HG03439 (cell line): ENCODE measurements around the gene TMEM237.
"Not testable (repeated sequence)": the region's sequence is repeated elsewhere in the genome, so short reads cannot be mapped to it uniquely, and the experiment has no call there.

Experiments used
- ATAC-seq: cut with Tn5 transposase; IDR thresholded peaks from one replicate; pipeline ENCODE4 v1.9.1; 2021; ENCODE audit warnings: mild to moderate bottlenecking, moderate library complexity; ENCODE audit not compliant: unreplicated experiment

TMEM237 gene, protein sequence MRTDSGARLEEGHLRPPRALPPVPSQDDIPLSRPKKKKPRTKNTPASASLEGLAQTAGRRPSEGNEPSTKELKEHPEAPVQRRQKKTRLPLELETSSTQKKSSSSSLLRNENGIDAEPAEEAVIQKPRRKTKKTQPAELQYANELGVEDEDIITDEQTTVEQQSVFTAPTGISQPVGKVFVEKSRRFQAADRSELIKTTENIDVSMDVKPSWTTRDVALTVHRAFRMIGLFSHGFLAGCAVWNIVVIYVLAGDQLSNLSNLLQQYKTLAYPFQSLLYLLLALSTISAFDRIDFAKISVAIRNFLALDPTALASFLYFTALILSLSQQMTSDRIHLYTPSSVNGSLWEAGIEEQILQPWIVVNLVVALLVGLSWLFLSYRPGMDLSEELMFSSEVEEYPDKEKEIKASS

GRCh38 chr2:201643216-201643890, at the start of gene TMEM237:
Gene TMEM237 (minus strand): TSS chr2:201643503. CDS start chr2:201643400, 103 bp downstream.
- peak; percentile 35 for ATAC-seq

- ATAC-seq, result no peak
These were observed 41.9 kb upstream of the TMEM237 start for GRCh38 chr2:201685156-201685555.

- no peak for ATAC-seq
These were observed 37.4 kb upstream of the TMEM237 start for GRCh38 chr2:201680743-201681142.

DNA sequence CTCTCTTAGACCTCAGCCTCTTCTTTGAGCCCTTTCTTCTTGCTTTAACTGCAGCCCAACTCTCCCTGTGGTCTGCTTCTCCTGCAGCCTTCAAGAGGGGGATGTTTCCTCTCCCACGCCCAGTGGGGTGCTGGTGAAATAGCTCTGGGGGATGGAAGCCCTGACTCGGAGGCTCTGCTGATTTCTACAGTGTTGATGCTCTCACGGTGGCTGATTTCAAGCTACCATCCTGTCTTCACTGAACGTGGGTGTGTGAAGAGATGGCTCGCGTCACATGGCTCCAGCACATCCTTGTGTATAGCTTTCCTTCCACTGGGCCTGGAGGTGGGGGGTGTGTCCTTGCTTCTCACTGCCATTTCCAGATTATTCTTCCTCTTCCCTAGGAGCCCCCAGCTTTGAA, 35.1 kb upstream of the TMEM237 start:
- no peak for ATAC-seq

DNA sequence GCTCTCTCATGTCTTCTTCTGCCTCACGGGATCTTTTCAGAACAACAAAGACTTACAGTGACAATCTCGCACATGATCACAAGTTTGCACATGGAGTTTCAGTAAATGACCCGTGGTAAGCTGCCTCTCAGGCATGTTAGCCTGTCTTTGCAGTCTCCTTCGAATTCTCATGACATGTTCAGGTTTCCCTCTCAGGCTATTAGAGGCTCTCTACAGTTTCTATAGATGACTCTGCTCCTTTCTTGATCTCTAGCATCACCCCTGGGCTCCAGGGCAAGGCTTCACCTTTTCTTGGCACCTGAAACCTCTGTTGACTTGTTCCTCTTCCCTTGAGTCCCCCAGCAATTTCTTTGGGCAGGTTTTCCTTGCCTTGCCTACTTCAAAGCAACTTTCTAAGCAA, 32.2 kb upstream of the TMEM237 start:
- no peak for ATAC-seq

GRCh38 chr2:201674794-201675193, 31.5 kb upstream of the TMEM237 start:
- no peak for ATAC-seq

DNA sequence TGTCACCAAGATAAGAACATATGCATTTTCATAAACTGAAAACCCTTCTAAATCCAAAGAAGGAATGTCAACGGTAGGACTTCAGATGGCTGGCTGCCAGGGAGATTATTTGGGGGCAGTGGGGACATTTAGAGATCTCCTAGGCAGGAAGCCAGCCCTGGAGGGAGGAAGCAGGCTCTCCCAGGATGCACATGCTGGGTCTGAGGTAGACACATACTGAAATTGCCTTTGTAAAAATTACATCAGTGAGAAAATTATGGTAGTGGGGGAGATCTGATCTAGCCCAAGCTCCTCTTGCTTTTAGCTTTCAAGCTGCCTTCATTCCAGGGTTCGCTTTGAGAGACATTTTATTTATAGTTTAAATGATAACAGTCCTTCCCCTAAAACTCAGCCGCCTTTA, 31.0 kb upstream of the TMEM237 start:
- no peak for ATAC-seq

DNA sequence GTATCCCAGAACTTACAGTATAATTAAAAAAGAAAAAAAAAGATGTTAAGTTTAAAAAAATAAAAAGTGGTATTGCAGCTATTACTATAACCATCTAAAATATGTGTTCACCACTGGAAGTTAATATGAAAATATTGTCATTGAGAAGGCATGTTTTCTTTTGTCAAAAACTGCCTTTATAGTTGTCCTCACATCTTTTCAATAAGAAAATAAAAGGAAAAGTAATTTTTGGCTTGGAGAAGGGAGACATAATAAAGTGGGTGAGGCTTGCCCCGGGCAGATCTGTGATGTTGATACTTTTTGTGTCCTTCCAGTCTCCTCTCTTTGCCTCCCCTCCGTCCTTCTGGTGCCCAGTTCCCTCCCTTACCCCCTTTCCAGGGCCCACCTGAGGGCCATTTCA, 30.2 kb upstream of the TMEM237 start:
- ATAC-seq, result no peak

- not testable (repeated sequence) for ATAC-seq
These were observed 27.9 kb upstream of the TMEM237 start for GRCh38 chr2:201671205-201671604.

DNA sequence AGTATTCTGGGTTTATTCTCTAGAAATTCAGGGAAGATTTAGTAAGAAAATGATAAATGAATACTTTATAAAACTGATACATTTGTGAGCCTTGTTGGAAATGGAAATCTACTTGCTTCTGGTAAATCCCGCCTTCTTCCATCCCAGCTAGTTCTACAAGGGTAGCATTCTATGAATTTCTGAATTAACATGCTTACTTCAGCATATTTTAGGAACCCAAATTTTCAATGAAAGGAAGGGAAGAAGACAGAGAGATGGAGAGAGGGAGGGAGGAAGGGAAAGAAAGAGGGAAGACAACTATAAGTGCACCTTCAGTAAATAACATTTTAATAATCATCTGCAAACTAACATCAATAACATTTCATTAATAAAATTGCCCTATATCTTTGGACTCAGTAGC, 26.6 kb upstream of the TMEM237 start:
- ATAC-seq, result no peak

- no peak for ATAC-seq
These were observed 25.2 kb upstream of the TMEM237 start for GRCh38 chr2:201668402-201668910.

DNA sequence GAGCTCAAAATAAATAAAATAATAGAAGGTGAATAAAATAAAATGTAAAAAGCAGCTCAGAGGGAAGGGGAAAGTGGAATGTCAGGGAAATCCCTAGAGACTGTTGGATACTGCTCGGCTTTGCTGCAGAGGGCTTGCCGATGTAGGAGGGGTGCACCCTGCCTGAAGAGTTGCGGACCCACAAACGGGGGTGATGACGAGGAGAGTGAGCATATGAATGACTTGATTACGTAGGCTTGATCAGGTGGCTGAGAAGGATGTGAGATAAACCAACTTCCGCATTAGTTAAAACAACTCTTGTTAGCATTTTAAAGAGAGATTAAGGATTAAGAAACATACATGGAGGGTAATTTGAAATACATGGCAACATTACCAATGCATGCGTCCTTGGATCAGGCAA, 21.0 kb upstream of the TMEM237 start:
- ATAC-seq, result no peak

DNA sequence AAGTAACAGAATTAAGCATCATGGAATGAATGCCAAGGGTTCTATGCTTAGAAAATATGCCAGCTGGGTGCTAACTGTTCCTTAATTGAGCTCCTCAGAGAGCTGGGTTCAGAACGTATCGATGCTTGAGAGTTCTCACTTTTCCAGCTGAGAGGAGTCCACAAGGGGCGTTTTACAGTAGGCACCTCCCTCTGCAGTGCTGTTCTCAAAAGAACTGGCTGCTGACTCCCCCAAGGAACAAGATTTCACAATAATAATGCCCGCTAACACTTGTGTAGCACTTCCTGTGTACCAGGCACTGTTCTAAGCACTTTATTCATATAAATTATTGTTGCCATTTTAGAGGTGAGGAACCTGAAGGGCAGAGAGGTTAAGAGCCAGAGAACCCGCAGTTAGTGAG, 18.1 kb upstream of the TMEM237 start:
- no peak for ATAC-seq

DNA sequence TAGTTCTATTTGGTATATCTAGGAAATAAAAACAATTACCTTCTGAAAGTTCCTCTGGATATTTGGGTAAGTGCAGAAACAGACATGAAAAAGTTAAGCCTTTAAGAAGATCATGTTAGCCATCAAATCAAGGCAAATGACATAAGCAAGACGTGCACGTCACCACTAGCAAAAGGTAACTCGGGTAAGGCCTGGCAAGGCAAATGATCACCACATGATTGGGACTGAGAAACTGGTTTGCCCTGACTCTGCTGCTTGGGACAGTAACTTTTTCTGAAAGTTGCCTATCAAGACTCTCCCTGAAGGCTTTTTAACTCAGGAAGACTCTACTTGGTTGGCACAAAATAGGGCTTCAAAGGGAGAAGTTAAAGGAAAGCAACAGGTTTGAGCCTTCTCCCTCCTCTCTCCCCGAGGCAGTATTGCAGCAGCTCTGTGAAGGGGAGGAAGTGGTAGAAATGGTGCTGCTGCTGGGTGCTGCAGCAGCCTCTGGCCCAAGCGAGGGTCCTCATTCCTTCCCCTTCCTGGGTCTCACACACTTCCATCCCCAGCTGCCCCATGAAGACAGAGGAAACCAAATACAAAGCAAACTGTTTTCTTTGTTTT, 17.1 kb upstream of the TMEM237 start:
- ATAC-seq, result no peak

DNA sequence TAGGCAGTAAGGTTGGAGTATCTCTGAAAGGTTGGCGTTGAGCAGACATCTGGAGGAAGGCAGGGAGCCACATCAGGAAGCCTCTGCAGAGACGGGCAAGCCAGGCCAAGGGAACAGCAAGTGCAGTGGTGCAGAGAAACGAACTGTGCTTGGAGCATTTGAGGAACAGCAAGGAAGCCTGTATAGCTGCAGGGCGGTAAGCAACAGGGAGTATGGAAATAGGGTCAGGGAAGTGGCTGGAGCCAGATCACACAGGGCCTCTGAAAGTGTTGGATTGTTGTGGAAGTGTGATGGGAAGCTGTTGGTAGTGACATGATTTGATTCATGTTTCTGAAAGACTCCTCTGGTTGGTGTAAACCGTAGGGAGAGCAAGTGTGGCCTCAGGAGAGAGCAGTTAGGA, 13.4 kb upstream of the TMEM237 start:
- ATAC-seq, result no peak

DNA sequence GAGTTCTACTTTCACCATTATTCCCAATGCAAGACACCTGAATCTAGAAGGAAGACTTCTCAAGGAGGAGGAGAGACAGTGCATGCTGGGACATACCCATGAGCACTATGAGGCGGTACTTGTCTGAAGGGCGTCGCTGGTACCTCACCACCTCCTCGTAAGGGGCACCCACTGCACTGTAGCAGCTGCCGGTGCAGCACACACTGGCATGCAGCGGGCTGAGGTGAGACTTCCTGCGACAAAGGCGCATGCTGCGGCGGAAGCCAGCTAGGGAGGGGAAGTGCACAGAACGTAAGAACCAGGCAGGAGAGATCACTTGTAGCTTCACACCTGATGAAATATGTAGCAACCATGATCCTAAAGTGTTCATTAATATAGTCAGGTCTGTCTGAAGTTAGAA, 12.8 kb upstream of the TMEM237 start:
- no peak for ATAC-seq

DNA sequence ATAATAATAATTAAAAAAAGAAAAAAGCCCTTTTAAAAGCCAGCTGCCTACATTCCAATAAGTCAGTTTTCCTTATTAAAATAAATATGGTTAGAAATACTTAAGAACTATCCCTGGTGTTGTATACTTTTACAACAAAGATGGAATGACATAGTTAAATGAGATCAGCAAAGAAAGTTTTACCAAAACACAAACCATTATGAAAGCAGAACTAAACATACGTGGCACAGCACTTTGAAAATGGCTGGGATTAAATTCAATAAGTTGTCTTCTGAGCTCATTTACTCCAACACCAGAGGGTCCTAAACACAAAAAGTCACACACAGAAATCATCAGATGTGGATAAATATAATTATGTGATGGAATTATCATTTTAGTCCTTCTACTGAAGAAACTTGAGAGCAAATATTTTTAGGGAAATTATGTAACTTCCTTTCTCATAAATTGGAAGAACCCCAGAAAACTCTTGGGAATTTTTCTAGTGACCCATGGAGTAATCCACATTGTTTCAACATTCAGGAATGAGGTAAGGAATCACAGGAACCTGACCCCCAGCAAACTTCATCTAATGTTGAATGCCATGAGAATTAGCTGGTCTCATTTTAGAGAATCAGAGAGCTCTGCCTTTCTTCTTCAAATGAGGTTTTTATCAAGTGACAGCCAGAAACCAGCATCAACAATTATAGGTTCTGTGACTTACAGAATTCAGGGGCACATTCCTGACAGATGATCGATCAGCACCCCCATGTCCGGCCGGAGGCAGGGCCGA, 11.5 kb upstream of the TMEM237 start:
- ATAC-seq, result no peak

DNA sequence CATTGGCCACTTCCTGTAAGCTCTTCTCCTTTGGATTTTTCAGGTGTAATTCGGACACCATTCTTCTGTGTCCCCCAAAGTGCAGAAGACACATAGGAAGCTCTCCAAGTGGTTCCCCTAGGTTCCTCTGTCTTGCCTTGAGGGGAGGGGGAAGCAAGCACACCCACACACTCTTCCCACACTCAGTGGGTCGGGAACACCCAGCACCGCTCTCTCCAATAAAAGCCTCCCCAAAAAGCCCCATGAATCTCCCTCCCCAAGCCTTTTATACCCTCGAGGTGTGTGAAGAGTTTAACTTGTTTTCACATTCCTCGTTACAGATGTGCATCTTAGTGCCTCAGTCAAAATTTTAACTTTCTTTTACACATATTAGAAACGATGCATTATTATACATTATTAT, 9.9 kb upstream of the TMEM237 start:
- ATAC-seq, result no peak

DNA sequence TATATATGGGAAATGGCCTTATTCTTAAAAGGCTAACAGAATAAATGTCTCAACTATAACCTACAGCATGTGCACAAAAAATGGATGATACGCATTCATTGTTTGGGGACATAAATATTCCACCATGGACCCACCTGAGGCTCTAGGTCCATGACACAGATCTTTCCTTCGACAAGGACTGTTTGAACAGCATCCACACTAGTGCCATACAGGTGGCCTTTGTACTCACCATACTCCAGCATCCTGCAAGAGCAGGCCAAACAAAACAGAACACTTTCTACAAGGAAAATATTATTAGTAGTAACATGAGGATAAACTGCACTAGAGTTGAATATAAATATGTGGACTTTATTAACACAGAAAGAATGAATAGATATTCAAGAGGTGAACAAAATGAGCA, 6.1 kb upstream of the TMEM237 start:
- no peak for ATAC-seq

DNA sequence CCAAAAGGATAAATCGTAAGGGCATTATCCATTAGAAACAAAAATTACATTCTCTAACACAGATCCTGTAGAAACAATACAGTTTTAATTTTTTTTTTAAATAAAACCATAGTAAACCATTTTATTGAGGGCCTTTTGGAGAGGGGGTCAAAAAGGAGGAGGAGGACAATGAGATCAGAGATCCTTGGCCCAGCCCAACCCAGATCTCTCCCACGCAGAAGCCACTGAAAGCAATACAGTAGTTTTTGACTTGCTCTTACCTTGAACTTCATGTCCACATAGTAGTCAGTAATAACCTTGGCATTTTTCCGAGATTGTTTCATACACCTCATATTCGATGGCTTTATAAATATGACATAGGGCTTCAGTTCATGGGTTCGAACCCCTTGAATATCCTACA, 4.1 kb upstream of the TMEM237 start:
- ATAC-seq, result no peak

GRCh38 chr2:201644001-201644400, 698 bp upstream of the TMEM237 start:
- ATAC-seq, result no peak
